AML-193 (cell line): ENCODE results near the gene CUL9.

Source experiments
- DNase-seq, 2 experiments: peaks; one replicate each; lab custom pipeline; 2025; lab: John Stamatoyannopoulos, UW

The CUL9 gene

GRCh38 chr6:43256670-43257366, 74.8 kb downstream of the CUL9 start:
- DNase-seq = no peak

DNA sequence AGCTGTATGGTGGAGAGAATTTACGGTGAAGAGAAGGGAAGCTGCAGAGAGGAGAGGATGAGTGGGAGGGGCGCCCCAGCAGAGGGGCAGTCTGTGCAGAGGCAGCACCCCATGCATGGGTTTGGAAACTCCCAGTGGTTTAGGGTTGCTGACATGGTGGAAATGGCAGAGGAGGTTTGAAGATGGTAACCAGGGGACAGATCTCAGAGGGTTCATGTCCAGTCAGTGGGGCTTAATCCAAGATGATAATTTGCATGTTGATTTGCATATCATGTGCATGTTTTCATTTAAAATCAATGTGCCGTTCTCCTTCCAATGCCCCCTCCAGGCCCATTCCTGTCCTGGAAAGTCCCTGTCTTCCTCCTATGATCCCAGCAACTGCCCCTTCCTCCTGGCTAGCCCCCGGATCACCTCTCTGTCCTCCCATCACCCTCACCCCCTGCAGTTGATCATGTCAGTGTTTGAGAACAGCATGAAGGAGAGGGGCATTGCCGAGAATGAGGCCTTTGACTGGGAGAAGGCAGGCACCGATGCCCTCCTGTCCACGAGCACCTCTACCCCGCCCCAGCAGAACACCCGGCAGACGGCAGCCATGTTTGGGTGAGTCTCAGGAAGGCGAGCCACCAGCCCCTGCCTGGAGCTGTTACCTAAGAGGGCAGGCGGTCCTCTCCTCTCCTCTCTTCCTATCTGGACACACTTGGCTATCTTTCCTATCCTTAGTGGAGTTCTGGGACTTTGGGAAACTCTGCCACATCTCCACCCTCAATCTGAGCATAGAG, 75.6 kb downstream of the CUL9 start:
- DNase-seq = no peak

GRCh38 chr6:43258180-43258579, 76.2 kb downstream of the CUL9 start:
- DNase-seq = no peak

GRCh38 chr6:43258807-43259686, 77.1 kb downstream of the CUL9 start:
- no peak for DNase-seq

GRCh38 chr6:43260791-43261190, 78.8 kb downstream of the CUL9 start:
- DNase-seq = no peak

GRCh38 chr6:43261198-43261597, 79.2 kb downstream of the CUL9 start:
- no peak for DNase-seq

GRCh38 chr6:43262000-43262779, 80.2 kb downstream of the CUL9 start:
- no peak for DNase-seq

DNA sequence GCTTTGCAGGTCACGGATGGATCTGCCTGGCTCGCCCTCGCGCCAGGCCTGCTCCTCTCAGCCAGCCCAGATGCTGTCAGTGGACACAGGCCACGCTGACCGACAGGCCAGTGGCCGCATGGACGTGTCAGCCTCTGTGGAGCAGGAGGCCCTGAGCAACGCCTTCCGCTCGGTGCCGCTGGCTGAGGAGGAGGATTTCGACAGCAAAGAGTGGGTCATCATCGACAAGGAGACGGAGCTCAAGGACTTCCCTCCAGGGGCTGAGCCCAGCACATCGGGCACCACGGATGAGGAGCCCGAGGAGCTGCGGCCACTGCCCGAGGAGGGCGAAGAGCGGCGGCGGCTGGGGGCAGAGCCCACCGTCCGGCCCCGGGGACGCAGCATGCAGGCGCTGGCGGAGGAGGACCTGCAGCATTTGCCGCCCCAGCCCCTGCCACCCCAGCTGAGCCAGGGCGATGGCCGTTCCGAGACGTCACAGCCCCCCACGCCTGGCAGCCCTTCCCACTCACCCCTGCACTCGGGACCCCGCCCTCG, 80.9 kb downstream of the CUL9 start:
- no peak for DNase-seq

GRCh38 chr6:43263314-43264178, 81.5 kb downstream of the CUL9 start:
- DNase-seq = peak; percentile 84 to 86

GRCh38 chr6:43264599-43265145, 82.7 kb downstream of the CUL9 start:
- DNase-seq = no peak

- no peak for DNase-seq
Observed at GRCh38 chr6:43265564-43265963, 83.6 kb downstream of the CUL9 start.

DNA sequence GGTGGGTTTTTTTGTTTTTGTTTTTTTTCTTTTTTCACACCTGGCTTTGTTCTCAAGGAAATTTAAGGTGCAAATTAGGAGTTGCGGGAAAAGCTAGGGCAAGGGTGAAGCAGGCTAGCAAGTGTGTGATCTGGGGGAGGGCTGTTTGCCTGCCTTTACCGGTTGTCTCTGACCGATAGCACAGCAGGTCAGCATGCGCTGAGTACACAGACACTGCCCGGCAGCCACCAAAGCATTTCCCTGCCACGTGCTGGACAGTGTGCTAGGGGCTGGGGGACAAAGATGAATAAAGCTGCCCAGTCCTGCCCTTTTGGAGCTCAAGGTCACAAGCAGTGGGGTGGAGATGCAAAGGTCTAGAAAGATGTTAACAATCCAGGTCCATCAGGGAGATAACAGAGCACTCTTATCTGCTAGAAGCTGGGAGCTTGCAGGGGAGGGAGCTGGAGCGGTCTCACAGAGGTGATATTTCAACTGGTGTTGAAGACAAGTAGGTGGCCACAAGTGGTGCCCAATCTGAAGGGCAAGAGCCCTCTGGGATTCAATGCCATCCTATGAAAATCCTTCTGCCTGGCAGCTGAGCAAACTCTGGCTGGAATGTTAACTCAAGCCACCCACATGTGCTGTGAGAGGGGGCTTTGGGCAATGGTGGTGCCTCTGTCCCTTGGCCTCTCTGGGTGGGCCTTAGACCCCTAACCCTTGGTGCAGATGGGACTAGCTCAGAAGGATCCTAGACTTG, 85.8 kb downstream of the CUL9 start:
- no peak for DNase-seq

DNA sequence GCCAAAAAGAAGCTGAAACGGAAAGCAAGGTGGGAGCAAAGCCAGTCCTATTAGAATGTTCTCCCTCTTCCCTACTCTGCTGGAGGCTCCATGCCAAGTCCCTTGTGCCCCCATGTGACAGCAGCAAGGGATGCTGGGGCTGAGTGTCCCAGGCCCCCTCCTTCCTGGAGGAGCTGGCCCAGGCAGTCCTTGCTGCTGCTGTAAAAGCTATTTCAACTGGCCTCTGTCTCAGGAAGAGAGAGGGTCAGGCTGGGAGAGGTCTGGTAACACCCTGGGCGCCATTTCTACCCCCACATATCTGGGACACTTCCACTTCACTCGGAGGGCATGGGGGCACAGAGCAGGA, 86.3 kb downstream of the CUL9 start:
- DNase-seq = no peak

DNA sequence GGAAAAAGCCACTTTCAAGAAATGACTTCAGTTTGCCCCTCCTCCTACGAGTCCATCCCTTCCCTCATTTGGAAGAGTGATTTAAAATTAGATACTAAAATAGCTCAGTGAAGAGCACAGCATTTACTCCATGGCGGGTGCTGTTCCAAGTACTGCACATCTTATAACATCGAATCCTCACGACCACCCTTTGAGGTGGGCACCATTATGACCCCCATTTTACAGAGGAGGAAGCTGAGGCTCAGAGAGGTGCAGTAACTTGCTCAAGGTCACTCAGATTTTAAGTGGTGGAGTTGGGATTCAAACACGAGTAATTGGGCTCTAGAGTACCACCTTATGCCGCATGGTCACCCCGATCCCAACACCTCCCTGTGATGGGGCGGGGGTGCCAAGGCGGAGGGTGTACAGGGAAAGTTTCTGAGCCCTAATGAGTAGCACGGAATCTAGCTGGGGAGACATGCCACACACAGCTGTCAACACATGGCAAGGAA, 86.8 kb downstream of the CUL9 start:
- DNase-seq = no peak

DNA sequence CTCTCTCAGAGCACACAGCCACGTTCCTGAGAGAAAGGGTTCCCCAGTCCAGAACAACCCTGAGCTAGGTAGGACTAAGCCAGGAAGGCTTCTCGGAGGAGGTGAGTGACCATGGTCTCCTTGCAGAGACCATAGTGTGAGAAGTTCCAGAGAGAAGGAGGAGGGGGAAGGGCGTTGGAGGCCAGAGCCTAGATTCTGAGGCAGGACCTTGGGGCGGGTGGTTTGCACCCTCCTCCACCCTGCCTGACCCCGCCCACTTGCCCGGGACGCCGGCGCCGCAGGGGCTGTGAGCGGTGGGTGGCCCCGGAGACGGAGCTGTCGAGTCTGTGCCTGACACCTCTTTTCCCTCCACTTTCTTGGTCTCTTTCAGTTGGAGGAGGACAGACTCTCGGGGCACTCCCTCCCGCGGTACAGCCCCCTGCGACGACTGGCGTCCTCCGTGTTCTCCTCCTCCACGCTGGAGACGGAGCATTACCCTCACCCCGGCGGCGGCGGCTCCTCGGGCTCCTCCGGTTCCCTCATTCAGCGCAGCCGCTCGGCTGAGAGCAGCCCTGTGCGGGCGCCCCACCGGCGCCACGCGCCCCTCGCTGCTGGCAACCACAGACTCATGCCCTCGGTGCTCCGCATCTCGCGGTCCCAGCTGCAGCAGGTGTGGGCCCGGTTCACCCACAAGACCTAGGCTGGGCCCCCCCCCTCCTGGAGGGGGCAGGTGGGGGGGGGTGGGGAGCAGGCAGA, 87.4 kb downstream of the CUL9 start:
- no peak for DNase-seq

DNA sequence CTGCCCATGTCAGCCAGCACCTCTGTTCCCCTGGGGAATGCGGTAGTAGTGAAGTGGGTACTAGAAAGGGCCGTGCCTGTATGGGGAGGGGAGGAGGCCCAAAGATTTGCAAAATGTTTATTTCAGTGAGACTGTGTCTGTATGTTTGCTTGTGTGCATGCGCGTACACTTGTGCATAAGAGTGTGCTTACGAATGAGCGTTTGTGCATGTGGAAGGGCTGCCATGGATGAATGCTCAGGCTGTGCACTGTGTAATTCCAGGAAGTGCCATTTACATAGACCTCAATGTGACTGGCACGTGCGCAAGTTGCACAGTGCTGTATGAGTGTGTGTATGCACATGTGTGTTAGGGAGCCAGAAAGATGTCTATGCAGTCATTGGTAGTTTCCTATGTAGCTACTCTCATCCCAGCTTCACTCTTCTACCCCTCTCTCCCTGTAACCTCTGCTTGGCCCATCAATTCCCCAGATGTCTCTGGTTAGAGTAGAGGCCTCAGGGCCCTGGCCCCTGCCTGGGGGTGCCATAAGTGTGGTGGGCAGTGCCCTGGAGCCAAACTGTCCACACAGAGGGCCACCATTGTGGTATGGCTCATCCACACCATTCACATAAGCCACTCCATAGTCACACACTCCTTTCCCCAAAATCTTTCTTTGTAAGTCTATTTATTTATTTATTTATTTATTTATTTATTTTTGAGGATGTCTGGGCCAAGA, 89.3 kb downstream of the CUL9 start:
- no peak for DNase-seq

DNA sequence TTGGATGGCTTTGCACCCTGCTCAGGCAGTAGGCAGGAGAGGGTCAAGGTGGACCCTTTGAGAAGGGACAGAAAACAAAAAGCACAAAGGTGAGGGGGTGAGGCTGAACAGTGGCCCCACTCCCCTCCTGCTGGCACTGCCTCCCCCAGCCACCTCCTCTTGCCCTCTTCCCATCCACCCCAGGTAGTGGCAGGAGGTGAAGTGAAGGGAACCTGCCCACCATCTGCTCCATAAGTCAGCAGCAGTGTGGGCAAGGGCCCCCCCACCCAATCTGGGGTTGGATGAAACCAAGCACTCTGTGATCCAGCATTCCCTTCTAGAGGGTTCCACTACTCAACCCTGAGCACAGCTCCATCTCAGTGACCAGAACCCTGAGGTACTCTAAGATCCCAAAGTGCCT, 89.9 kb downstream of the CUL9 start:
- no peak for DNase-seq

DNA sequence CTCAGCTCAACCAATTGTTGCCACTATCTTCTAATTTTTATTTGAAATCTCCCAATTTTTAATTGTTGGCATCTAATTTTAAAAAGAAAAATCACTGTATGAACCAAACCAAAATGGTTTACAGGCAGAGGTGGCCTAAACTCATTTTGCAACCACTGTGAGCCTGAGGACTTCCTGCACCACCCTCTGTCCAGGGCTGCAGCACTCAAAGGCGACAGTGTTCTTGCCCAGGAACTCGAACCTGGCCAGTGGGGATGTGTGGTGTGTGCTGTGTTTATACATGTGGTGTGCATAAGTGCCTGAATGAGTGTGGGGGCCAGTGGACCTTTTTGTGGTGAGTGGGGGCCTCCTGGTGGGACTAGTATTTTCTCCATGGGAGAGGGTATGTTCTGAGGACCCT, 91.7 kb downstream of the CUL9 start:
- DNase-seq = no peak
